HG03342 (cell line): ENCODE measurements around the gene MUC4.
"Not testable (repeated sequence)": the region's sequence is repeated elsewhere in the genome, so short reads cannot be mapped to it uniquely, and the experiment has no call there.

ENCODE experiments used
- ATAC-seq: cut with Tn5 transposase; IDR thresholded peaks from one replicate; pipeline ENCODE4 v1.9.1; 2021; ENCODE audit warnings: mild to moderate bottlenecking, moderate library complexity; ENCODE audit not compliant: unreplicated experiment

The MUC4 gene

GRCh38 chr3:195748661-195749060 lies 63.1 kb downstream of the MUC4 start:
- ATAC-seq, result no peak

- no peak for ATAC-seq
Observed at GRCh38 chr3:195746751-195747150, 65.0 kb downstream of the MUC4 start.

GRCh38 chr3:195746346-195746745 lies 65.4 kb downstream of the MUC4 start:
- ATAC-seq, result no peak

GRCh38 chr3:195744437-195744836 lies 67.3 kb downstream of the MUC4 start:
- no peak for ATAC-seq

GRCh38 chr3:195739561-195740111 lies 72.1 kb downstream of the MUC4 start:
- ATAC-seq, result no peak

DNA sequence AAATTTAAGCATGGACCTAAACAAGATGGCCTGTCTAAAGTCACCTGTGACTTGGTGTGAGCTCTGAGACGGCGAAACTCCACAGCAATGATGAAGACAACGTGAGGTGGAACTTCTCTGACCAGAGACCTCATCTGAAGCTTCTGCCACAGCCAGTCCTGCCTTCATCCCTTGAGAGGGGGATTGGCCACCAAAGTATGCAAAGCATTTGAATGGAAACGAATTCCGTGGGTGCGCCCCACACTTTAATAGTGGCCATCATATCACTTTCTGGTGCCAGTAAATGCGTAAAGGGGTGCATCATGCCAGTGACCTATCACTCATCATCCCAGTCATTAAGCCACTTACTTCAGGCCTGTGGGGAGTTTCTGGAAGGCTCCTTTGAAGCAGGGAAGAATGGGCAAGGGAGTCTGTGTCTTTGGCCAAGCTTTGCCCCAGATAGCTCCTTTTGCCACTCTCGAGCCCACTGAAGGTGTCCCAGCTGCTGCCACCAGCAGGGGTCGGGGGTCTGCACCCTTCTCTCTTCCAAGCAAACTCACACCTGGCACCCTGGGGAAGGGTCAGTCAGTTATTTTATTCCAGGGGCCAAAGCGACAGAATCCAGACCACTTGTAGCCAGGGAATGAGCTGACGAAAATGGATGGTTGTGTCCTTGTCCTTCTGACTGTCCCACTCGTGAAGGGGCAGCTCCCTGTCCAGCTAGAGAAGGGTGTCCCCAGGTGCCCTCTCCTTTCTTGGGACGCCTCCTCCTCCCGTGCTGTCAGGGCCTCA lies 73.3 kb downstream of the MUC4 start:
- no peak for ATAC-seq

GRCh38 chr3:195737782-195738181 lies 73.9 kb downstream of the MUC4 start:
- ATAC-seq, result not testable (repeated sequence)

DNA sequence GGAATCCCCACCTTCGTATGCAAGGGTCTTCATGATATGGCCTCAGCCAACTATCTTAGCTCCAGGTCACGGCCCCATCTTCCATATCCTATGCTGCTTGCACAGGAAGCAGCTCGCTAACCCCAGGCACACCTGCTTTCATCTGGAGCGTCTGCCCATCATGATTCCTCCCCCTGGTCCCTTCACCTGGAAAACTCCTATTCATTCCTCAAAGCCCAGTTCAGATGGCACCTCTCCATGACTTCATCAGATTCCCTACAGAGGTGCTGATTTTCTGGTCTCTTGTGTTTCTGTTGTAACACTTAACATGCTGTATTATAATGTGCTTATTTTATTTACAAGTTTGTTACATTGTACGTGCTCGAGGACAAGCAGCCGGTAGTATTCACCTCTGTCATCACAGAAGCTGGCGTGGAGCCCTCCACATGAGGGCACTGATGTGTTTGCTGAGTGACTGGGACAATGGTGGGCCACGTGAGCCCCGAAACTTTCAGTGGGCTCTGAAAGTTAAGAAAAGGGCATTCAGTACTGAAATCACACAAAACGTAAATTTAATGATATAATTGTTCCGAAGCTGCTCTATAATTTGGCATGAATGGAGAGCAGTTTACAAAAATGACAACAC lies 74.8 kb downstream of the MUC4 start:
- ATAC-seq, result no peak

GRCh38 chr3:195735036-195735695 lies 76.6 kb downstream of the MUC4 start:
- no peak for ATAC-seq

- ATAC-seq, result no peak
Observed at GRCh38 chr3:195732940-195733339, 78.8 kb downstream of the MUC4 start.

GRCh38 chr3:195731356-195731905 lies 80.3 kb downstream of the MUC4 start:
- ATAC-seq, result no peak

GRCh38 chr3:195729476-195730251 lies 82.1 kb downstream of the MUC4 start:
- no peak for ATAC-seq

- not testable (repeated sequence) for ATAC-seq
Observed at GRCh38 chr3:195728789-195729188, 82.9 kb downstream of the MUC4 start.

DNA sequence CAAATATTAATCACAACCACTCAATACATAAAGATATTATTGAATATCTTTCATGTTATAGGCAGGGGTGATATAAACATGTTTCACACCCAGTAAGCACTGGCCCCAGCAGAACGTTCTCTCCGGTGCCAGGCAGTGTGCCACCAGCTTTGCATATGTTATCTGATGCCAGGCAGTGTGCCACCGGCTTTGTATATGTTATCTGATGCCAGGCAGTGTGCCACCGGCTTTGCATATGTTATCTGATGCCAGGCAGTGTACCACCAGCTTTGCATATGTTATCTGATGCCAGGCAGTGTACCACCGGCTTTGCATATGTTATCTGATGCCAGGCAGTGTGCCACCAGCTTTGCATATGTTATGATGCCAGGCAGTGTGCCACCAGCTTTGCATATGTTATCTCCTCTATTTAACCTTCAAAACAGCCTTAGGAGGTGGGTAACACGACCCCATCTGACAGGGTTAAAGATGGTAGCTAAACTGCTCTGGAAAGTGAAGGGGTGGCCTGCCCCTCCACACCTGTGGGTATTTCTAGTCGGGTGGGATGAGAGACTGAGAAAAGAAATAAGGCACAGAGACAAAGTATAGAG lies 84.0 kb downstream of the MUC4 start:
- ATAC-seq, result no peak

DNA sequence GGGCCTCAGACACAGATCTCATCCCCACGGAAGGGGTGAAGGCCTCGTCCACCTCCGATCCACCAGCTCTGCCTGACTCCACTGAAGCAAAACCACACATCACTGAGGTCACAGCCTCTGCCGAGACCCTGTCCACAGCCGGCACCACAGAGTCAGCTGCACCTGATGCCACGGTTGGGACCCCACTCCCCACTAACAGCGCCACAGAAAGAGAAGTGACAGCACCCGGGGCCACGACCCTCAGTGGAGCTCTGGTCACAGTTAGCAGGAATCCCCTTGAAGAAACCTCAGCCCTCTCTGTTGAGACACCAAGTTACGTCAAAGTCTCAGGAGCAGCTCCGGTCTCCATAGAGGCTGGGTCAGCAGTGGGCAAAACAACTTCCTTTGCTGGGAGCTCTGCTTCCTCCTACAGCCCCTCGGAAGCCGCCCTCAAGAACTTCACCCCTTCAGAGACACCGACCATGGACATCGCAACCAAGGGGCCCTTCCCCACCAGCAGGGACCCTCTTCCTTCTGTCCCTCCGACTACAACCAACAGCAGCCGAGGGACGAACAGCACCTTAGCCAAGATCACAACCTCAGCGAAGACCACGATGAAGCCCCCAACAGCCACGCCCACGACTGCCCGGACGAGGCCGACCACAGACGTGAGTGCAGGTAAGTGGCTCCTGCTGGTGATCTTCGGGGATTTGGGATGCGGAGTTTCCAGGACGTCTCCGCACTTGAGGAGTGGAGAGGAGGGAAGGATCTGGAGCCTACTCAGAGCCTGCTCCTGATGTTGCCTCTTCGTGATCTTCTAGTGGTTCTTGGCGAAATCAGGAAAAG lies 85.6 kb downstream of the MUC4 start:
- not testable (repeated sequence) for ATAC-seq

DNA sequence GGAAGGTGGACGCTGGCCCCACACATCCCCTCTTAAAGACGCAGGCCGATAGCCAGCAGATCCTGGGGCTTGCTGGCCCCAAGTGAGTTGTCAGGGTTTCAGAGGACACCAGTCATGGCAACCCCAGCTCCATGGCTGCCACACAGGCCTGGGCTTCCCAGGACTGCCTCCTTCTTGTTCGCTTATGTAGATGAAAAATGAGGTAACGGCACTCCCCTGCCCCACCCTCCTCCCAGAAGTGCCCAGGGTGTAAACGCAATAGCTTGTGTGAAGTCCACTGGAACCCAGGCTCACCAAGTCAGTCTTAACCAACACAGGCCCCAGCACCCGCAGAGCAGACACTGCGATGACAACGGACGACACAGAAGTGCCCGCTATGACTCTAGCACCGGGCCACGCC lies 87.4 kb downstream of the MUC4 start:
- ATAC-seq, result not testable (repeated sequence)

GRCh38 chr3:195722996-195723345 lies 88.8 kb downstream of the MUC4 start:
- not testable (repeated sequence) for ATAC-seq

- not testable (repeated sequence) for ATAC-seq
Observed at GRCh38 chr3:195722139-195722995, 89.4 kb downstream of the MUC4 start.
